Measurements from ENCODE around the gene AMPD2.

DNA sequence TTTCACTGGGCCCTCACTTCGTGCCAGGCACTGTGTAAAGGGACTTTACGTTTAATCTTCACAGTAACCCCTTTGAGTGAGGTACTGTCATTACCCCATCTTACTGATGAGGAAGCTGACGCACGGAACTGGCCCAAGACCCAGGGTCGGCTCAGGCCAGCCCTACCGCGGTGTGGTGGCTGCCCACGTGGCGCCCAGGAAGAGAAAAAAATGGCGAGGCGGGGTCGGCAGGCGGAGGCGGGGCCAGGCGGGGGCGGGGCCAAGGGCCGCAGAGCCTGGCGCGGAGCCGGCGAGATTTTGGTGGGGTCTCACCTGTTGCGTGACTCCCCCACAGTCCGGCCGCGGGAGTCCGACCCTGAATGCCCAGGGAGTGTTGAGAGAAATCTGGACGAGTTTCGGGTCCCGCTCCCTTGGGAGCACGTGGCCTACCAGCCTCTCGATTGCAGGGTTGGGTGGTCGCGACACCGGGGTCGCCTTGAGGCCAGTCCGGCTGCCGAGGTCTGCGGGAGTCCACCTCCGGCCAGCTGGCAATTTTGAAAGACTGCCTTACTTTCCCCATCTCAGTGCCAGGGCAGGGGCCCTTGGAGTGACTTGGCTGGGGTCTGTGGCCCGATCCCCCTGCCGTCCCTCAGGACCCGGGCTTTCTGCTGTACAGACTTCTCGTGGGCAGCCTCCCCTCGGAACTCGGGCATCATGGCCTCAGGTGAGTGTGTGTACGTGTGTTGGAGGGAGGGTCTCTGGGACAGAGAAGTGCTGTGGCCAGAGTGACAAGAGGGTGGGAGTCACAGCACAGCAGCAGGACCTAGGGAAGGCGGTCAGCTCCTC is at the start of gene AMPD2, which contains the start of gene GNAT2:
- no peak for TF ChIP-seq CTCF (conservative IDR thresholded peaks at IDR 0.05)
- peak; percentile 26; the same call in 1 of the 2 replicates for TF ChIP-seq ZFX (IDR thresholded peaks at IDR 0.05)
